Naive thymus-derived CD4-positive, alpha-beta T cell (primary cell): ENCODE results near the gene PCP4. TPM values are rescaled to one million over a fixed set of nuclear protein-coding genes. Genes with fewer than 3 reads are reported as not detected.

Experiments
- ATAC-seq: fragments of 150-1000 bp; cut with Tn5 transposase; 2 replicates; pipeline ENCODE4 v1.10.0; 2021; ENCODE audit warnings: mild to moderate bottlenecking, moderate library complexity
- CTCF ChIA-PET: fragments of 350-600 bp; sonication (Branson Sonifier 250); formaldehyde crosslinking; loops from one replicate; lab custom pipeline; 2021; ENCODE audit warnings: antibody characterized with exemption; lab: Charles Lee
- POLR2A ChIA-PET: fragments of 350-600 bp; sonication (Branson Sonifier 250); formaldehyde crosslinking; loops from one replicate; lab custom pipeline; 2021; ENCODE audit warnings: antibody characterized with exemption, inconsistent platforms; lab: Charles Lee
- DNase-seq, 9 donors: peaks; one replicate each; pipeline versions ENCODE4 v3.0.0 to v3.0.0-alpha.2; 2020 to 2022; ENCODE audit warnings: mixed read lengths in 1 of 9
- H3K27ac ChIP-seq: one replicate; pipeline ENCODE4 v1.7.0; 2013; ENCODE audit warnings: mild to moderate bottlenecking, low read depth, low read length, moderate library complexity
- H3K27me3 ChIP-seq, 2 donors: one replicate each; pipeline ENCODE4 v1.7.0; 2013; ENCODE audit warnings: low read length in 2 of 2, mild to moderate bottlenecking in 2 of 2, moderate library complexity in 2 of 2; ENCODE audit not compliant: control insufficient read depth in 2 of 2, insufficient read depth in 2 of 2
- H3K36me3 ChIP-seq, 3 experiments: 1 replicate in 2 of 3; 2 replicates in 1 of 3; pipeline ENCODE4 v1.7.0; 2013; ENCODE audit warnings: low read length in 3 of 3, mild to moderate bottlenecking in 3 of 3, moderate library complexity in 1 of 3; ENCODE audit not compliant: insufficient read depth in 3 of 3, control insufficient read depth in 2 of 3
- H3K4me1 ChIP-seq, 2 donors: one replicate each; pipeline ENCODE4 v1.7.0; 2013; ENCODE audit warnings: low read length in 2 of 2, mild to moderate bottlenecking in 2 of 2, moderate library complexity in 1 of 2; ENCODE audit not compliant: control insufficient read depth in 2 of 2, insufficient read depth in 2 of 2
- H3K4me3 ChIP-seq: 2 replicates; pipeline ENCODE4 v1.7.0; 2013; ENCODE audit warnings: mild to moderate bottlenecking, low read length
- H3K9me3 ChIP-seq, 3 experiments: 1 replicate in 2 of 3; 2 replicates in 1 of 3; pipeline ENCODE4 v1.7.0; 2013; ENCODE audit warnings: low read length in 3 of 3; ENCODE audit not compliant: control insufficient read depth in 2 of 3
- H3K27ac Mint-ChIP-seq, 9 donors: one replicate each; pipeline ENCODE4 v1.8.0; 2020 to 2022; ENCODE audit warnings: mixed read lengths in 9 of 9, mild to moderate bottlenecking in 8 of 9, moderate library complexity in 5 of 9, inconsistent platforms in 2 of 9
- H3K27me3 Mint-ChIP-seq, 5 donors: one replicate each; pipeline ENCODE4 v1.8.0; 2021 to 2022; ENCODE audit warnings: mixed read lengths in 5 of 5, mild to moderate bottlenecking in 1 of 5
- H3K36me3 Mint-ChIP-seq, 5 donors: one replicate each; pipeline ENCODE4 v1.8.0; 2020 to 2022; ENCODE audit warnings: mixed read lengths in 5 of 5, mild to moderate bottlenecking in 3 of 5, inconsistent platforms in 1 of 5
- H3K4me1 Mint-ChIP-seq, 7 donors: one replicate each; pipeline ENCODE4 v1.8.0; 2020 to 2022; ENCODE audit warnings: mixed read lengths in 7 of 7, mild to moderate bottlenecking in 3 of 7, inconsistent platforms in 1 of 7
- H3K4me3 Mint-ChIP-seq, 10 donors: one replicate each; pipeline ENCODE4 v1.8.0; 2020 to 2022; ENCODE audit warnings: mild to moderate bottlenecking in 10 of 10, mixed read lengths in 10 of 10, moderate library complexity in 6 of 10, inconsistent platforms in 2 of 10
- H3K9me3 Mint-ChIP-seq, 11 donors: one replicate each; pipeline ENCODE4 v1.8.0; 2020 to 2022; ENCODE audit warnings: mixed read lengths in 11 of 11, mild to moderate bottlenecking in 4 of 11, inconsistent platforms in 1 of 11, moderate library complexity in 1 of 11
- intact Hi-C, 2 donors: fragments of 100-400 bp; cut with micrococcal nuclease; formaldehyde crosslinking; loops; one replicate each; pipeline ENCODE4 v1.15.1; 2023
- polyA plus RNA-seq, 2 donors: library from polyadenylated mRNA; unstranded; fragments of 300-500 nt; fragmentation: Illumina TruSeq; gene quantifications; one replicate each; pipeline ENCODE4 v1.2.3, GENCODE V29; 2021
- total RNA-seq, 6 experiments: library from RNA in 5 of 6; stranded (reverse) in 5 of 6; gene quantifications; 1 replicate in 5 of 6; 2 replicates in 1 of 6; pipeline ENCODE4 v1.2.3 and lab custom pipeline; 2021 to 2026

PCP4 gene
- total RNA-seq (not detected), polyA plus RNA-seq (not detected), total RNA-seq (lab: John Stamatoyannopoulos, UW) (not detected)

DNA sequence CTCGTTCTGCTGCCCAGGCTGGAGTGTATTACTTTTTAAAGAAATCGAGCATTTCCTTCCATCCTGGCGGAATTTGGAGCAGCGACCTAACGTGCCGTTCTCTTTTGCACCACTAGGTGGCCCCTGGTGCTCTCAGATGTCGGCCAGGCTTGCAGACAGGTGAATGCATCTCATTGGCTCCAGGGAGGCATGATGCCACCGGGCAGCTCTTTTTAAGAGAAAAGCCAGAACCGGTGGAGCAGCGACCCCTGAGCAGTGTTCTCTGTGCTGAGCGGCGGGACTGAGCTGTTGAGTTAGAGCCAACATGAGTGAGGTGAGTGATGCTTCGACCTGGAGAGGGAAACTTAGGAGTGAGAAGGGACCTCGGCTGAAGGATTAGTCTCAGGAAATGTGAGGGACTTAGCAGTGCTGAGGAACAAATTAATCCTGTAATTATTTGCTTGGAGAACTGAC is at the start of gene PCP4:
Gene PCP4 (plus strand): TSS at position 241 of the 453 bp plus-strand sequence. CDS start 64 bp downstream, at position 305.
- intact Hi-C loops: no loop called here
- Mint-ChIP-seq H3K27me3 (peaks cover 0 to 36% (median 12%) of the 10 kb centered on the region in 5 donors), H3K9me3 (peaks cover 0 to 5% (median 0%) of the 10 kb centered on the region in 11 donors), H3K27ac (no peak within 1 kb of the TSS), H3K36me3 (no peaks in the 10 kb centered on the region), H3K4me1 (peaks cover 0 to 7% (median 4%) of the 10 kb centered on the region in 7 donors), H3K4me3 (peak within 1 kb of the TSS in 1 of 10 donors; percentile 20)
- H3K27ac ChIP-seq: no peak within 1 kb of the TSS
- no peak within 1 kb of the TSS for H3K4me3 ChIP-seq
- ChIA-PET POLR2A (no interaction called here), CTCF (no interaction called here)
- H3K36me3 ChIP-seq: no peaks in the 10 kb centered on the region
- H3K4me1 ChIP-seq: no peaks in the 10 kb centered on the region
- no peaks in the 10 kb centered on the region for H3K27me3 ChIP-seq
- ATAC-seq (no peak), DNase-seq (peak in 5 of 9 donors; percentile 2 to 37 (median 5))
- no peaks in the 10 kb centered on the region for H3K9me3 ChIP-seq

DNA sequence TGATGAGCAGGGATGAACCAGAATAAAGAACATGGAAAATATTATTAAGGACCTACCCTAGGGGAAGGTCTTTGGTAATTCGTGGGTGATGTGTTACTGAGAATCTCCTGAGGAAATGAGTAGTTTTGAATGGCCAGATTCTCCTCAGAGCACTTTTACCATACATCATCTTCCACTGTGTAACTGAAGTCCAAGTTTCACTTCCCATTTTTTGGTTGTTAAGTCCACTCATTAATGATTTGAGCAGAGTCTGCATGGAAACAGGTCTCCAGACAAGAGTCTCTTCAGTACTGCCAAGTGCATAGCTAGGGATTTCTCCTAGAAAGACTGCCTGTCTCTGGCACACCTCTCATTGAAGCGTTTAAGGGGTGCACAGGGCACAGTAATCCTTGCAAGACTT is 48.7 kb upstream of the PCP4 start:
- intact Hi-C loops: no loop called here
- DNase-seq: no peak
- Histone ChIP-seq H3K36me3 (no peaks in the 10 kb centered on the region), H3K4me3 (no peak overlapping the region), H3K27me3 (no peaks in the 10 kb centered on the region), H3K9me3 (no peaks in the 10 kb centered on the region), H3K27ac (no peak overlapping the region), H3K4me1 (no peaks in the 10 kb centered on the region)
- Mint-ChIP-seq H3K9me3 (peaks cover 0 to 7% (median 1%) of the 10 kb centered on the region in 11 donors), H3K36me3 (no peaks in the 10 kb centered on the region), H3K4me1 (no peaks in the 10 kb centered on the region), H3K27ac (no peak overlapping the region), H3K4me3 (no peak overlapping the region), H3K27me3 (peaks cover 0 to 12% (median 0%) of the 10 kb centered on the region in 5 donors)
- ChIA-PET POLR2A (no interaction called here), CTCF (no interaction called here)
- no peak for ATAC-seq

DNA sequence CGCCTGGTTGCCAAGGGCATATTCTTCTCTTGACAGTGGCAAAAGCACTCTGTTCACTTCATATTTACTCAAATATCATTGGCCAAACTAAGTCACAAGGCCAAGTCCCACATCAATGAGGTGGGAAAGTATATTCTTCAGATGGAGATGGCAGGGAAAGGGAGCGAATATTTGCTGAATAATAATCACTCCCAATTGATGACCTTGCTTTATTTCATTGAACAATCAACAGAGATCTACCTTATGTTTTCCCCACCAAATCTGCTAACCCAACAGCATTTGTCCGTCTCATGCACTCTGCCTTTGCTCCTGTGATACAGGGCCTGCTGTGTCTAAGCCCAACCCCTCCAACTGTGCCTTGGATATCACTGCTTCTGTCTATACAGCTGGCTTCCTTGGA is 45.2 kb upstream of the PCP4 start:
- ChIA-PET POLR2A (no interaction called here), CTCF (no interaction called here)
- H3K27ac ChIP-seq: no peak overlapping the region
- H3K4me1 Mint-ChIP-seq: no peaks in the 10 kb centered on the region
- ATAC-seq (no peak), DNase-seq (no peak)
- no peaks in the 10 kb centered on the region for H3K36me3 Mint-ChIP-seq
- peaks cover 0 to 6% (median 0%) of the 10 kb centered on the region in 5 donors for H3K27me3 Mint-ChIP-seq
- no peak overlapping the region for H3K4me3 Mint-ChIP-seq
- no peak overlapping the region for H3K27ac Mint-ChIP-seq
- H3K4me3 ChIP-seq: no peak overlapping the region
- H3K27me3 ChIP-seq: no peaks in the 10 kb centered on the region
- H3K4me1 ChIP-seq: no peaks in the 10 kb centered on the region
- no peaks in the 10 kb centered on the region for H3K36me3 ChIP-seq
- intact Hi-C loops: no loop called here
- H3K9me3 ChIP-seq: no peaks in the 10 kb centered on the region
- peaks cover 0 to 12% (median 5%) of the 10 kb centered on the region in 11 donors for H3K9me3 Mint-ChIP-seq

DNA sequence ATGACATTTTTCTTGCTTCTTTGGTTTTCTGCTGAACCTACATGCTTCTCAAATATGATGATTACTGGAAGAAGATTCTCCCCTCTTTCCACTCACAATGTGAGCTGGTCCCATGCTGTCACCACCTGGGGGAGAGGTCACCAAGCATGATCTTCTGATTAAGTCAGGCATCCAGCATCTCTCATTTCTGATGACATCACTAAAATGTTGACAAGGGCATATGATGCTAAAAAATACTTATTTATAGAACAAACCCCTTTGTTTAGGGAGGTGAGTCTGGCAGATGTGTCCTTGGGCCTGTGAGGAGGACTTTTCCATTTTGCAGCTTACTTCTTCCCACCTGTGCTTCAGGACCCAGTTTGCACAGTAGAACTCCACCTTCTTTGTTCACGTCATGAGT is 42.0 kb upstream of the PCP4 start:
- ChIA-PET POLR2A (no interaction called here), CTCF (no interaction called here)
- peaks cover 0 to 25% (median 4%) of the 10 kb centered on the region in 11 donors for H3K9me3 Mint-ChIP-seq
- ATAC-seq (no peak), DNase-seq (no peak)
- H3K36me3 ChIP-seq: no peaks in the 10 kb centered on the region
- H3K27ac Mint-ChIP-seq: no peak overlapping the region
- no peak overlapping the region for H3K27ac ChIP-seq
- H3K36me3 Mint-ChIP-seq: no peaks in the 10 kb centered on the region
- H3K4me1 ChIP-seq: no peaks in the 10 kb centered on the region
- intact Hi-C loops: no loop called here
- no peak overlapping the region for H3K4me3 Mint-ChIP-seq
- H3K4me1 Mint-ChIP-seq: no peaks in the 10 kb centered on the region
- H3K27me3 ChIP-seq: no peaks in the 10 kb centered on the region
- H3K27me3 Mint-ChIP-seq: peaks cover 0 to 12% (median 0%) of the 10 kb centered on the region in 5 donors
- H3K9me3 ChIP-seq: no peaks in the 10 kb centered on the region
- no peak overlapping the region for H3K4me3 ChIP-seq

DNA sequence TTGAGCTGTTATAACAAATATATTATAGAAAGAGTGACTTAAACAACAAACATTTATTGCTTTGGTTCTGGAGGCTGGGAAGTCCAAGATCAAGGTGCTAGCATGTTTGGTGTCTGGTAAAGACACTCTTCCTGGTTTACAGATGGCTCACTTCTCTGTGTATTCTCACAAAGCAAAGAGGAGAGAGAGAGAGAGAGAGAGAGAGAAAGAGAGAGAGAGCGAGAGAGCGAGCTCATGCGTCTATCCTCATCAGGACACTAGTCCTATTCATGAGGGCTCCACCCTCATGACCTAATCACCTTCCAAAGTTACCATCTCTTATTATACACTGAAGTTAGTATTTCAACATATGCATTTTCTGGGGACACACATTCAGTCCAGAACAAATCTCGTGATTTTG is 32.7 kb upstream of the PCP4 start:
- no peaks in the 10 kb centered on the region for H3K36me3 Mint-ChIP-seq
- H3K36me3 ChIP-seq: no peaks in the 10 kb centered on the region
- DNase-seq (no peak), ATAC-seq (no peak)
- no peaks in the 10 kb centered on the region for H3K4me1 ChIP-seq
- H3K9me3 Mint-ChIP-seq: peaks cover 0 to 4% (median 0%) of the 10 kb centered on the region in 11 donors
- no peaks in the 10 kb centered on the region for H3K27me3 ChIP-seq
- H3K4me3 Mint-ChIP-seq: no peak overlapping the region
- no peaks in the 10 kb centered on the region for H3K9me3 ChIP-seq
- no peaks in the 10 kb centered on the region for H3K4me1 Mint-ChIP-seq
- H3K27ac Mint-ChIP-seq: no peak overlapping the region
- H3K4me3 ChIP-seq: no peak overlapping the region
- POLR2A ChIA-PET: no interaction called here
- H3K27me3 Mint-ChIP-seq: peaks cover 0 to 23% (median 3%) of the 10 kb centered on the region in 5 donors
- H3K27ac ChIP-seq: no peak overlapping the region
- CTCF ChIA-PET: no interaction called here
- intact Hi-C loops: no loop called here

DNA sequence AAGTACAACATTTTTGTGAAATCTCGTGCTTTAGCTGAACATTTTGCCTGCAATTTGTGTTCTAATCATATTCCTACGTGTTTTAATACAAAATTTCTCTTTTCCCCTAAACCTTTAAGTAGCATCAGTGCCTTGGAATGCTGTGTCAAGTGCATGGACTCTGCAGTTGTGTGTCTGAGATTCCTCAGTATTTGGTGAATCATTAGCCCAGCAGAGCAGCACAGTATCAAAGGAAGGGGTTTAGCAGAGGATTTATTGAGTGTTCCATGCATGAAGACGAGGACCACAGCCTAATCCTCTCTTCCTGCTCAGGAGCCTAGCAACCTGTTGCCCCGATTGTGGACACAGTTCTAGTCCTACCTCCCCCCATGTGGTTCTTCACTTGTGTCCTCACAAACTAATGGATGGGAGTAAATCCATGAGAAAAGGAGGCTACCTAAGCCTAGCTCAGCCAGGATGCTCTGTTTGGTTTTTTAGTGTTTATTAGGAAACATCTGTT is 29.3 kb upstream of the PCP4 start:
- POLR2A ChIA-PET: no interaction called here
- Mint-ChIP-seq H3K4me1 (no peaks in the 10 kb centered on the region), H3K27me3 (peaks cover 0 to 40% (median 9%) of the 10 kb centered on the region in 5 donors), H3K27ac (no peak overlapping the region), H3K36me3 (no peaks in the 10 kb centered on the region), H3K4me3 (no peak overlapping the region), H3K9me3 (peaks cover 0 to 6% (median 0%) of the 10 kb centered on the region in 11 donors)
- DNase-seq (no peak), ATAC-seq (no peak)
- H3K4me1 ChIP-seq: no peaks in the 10 kb centered on the region
- no peaks in the 10 kb centered on the region for H3K36me3 ChIP-seq
- no peaks in the 10 kb centered on the region for H3K9me3 ChIP-seq
- no peak overlapping the region for H3K27ac ChIP-seq
- intact Hi-C loops: no loop called here
- H3K27me3 ChIP-seq: no peaks in the 10 kb centered on the region
- CTCF ChIA-PET: no interaction called here
- H3K4me3 ChIP-seq: no peak overlapping the region

DNA sequence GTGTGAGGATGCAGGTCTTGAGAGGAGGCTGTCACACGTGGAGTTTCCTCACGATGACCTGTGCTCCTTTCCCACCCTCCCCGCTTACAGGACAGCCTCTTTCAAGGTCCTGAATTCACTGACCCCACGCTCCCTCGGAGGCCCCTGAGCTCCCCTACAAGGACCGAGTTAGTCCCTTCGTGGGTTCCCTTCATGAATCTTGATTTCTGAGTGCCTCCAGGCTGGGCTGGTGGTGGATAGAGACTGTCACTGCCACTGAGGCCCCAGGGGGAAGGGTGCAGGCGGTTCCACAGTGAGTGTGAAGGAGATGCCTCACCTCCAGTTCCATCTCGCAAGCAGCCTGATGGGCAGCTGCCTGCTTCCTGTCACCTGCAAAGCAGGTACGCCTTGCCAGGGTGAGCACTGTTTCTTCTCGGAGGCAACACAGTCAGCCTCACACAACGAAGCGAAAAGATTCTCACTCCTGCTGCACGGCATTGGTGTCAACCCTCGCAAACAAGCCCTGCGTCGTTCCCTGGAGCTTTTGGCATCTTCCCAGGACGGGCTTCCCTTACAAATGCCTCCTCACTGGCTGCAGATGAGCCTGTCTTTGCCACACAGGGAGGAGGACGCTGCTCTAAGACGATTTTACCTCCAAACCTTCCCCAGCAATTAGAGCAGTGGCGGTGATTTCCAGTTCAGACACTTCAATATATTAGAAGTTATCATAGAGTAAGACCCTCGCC is 26.7 kb upstream of the PCP4 start:
- H3K27me3 ChIP-seq: no peaks in the 10 kb centered on the region
- ChIA-PET CTCF (no interaction called here), POLR2A (no interaction called here)
- no peak for ATAC-seq
- no peaks in the 10 kb centered on the region for H3K9me3 ChIP-seq
- Mint-ChIP-seq H3K9me3 (peaks cover 0 to 3% (median 0%) of the 10 kb centered on the region in 11 donors), H3K4me3 (no peak overlapping the region), H3K4me1 (no peaks in the 10 kb centered on the region), H3K27me3 (peaks cover 0 to 48% (median 7%) of the 10 kb centered on the region in 5 donors), H3K27ac (no peak overlapping the region), H3K36me3 (no peaks in the 10 kb centered on the region)
- intact Hi-C loops: no loop called here
- no peaks in the 10 kb centered on the region for H3K4me1 ChIP-seq
- no peaks in the 10 kb centered on the region for H3K36me3 ChIP-seq
- no peak for DNase-seq
- no peak overlapping the region for H3K27ac ChIP-seq
- H3K4me3 ChIP-seq: no peak overlapping the region
